Frontal cortex (tissue), 4 donors: ENCODE measurements around the gene DOP1B. TPM values are rescaled to one million over a fixed set of nuclear protein-coding genes. Genes with fewer than 3 reads are reported as not detected.
"Not testable (repeated sequence)": the region's sequence is repeated elsewhere in the genome, so short reads cannot be mapped to it uniquely, and the experiment has no call there.

ENCODE experiments used
- DNase-seq, 2 donors: peaks; one replicate each; pipeline ENCODE4 v3.0.0; 2012; ENCODE audit warnings: low spot score in 2 of 2
- FAIRE-seq: peaks from 2 replicates; lab custom pipeline; 2012; peaks lifted over from hg19 to GRCh38; lab: Jason Lieb, UNC
- total RNA-seq: library from RNA; depleted of rRNA; stranded (reverse); fragments of >200 nt; gene quantifications from one replicate; pipeline ENCODE4 v1.2.3, GENCODE V29; 2014
- donor health status: control.
- donor health status: control.
- donor health status: control.

DOP1B gene
- 50.1 TPM for total RNA-seq

- FAIRE-seq (no peak), DNase-seq (peak in 1 of 2 donors; percentile 33)
Observed at GRCh38 chr21:36156815-36157670, at the start of gene DOP1B. Gene DOP1B, plus strand, starts transcription at chr21:36156824. Its CDS starts 7,910 bp downstream, at chr21:36164734.

- no peak for FAIRE-seq
Observed at GRCh38 chr21:36109868-36110267, 46.8 kb upstream of the DOP1B start.

GRCh38 chr21:36111238-36111637 is 45.4 kb upstream of the DOP1B start:
- no peak for DNase-seq
- FAIRE-seq, result no peak

More at GRCh38 chr21:36109868-36110267, 46.8 kb upstream of the DOP1B start:
- DNase-seq, result no peak

- DNase-seq (no peak), FAIRE-seq (no peak)
Observed at GRCh38 chr21:36113647-36114428, 42.8 kb upstream of the DOP1B start.

- FAIRE-seq (no peak), DNase-seq (no peak)
Observed at GRCh38 chr21:36115138-36115730, 41.4 kb upstream of the DOP1B start.

GRCh38 chr21:36117286-36117741 is 39.3 kb upstream of the DOP1B start:
- no peak for DNase-seq
- no peak for FAIRE-seq

- FAIRE-seq (no peak), DNase-seq (no peak)
Observed at GRCh38 chr21:36120304-36120888, 36.2 kb upstream of the DOP1B start.

GRCh38 chr21:36122977-36123376 is 33.6 kb upstream of the DOP1B start:
- FAIRE-seq, result no peak
- DNase-seq, result no peak

- DNase-seq (no peak), FAIRE-seq (no peak)
Observed at GRCh38 chr21:36124395-36124794, 32.2 kb upstream of the DOP1B start.

GRCh38 chr21:36125512-36126207 is 31.0 kb upstream of the DOP1B start:
- FAIRE-seq, result no peak
- DNase-seq, result peak in 1 of 2 donors; percentile 41

GRCh38 chr21:36126208-36126565 is 30.4 kb upstream of the DOP1B start:
- FAIRE-seq, result no peak
- no peak for DNase-seq

- FAIRE-seq (no peak), DNase-seq (no peak)
Observed at GRCh38 chr21:36126621-36127110, 30.0 kb upstream of the DOP1B start.

- DNase-seq (no peak), FAIRE-seq (no peak)
Observed at GRCh38 chr21:36127250-36127904, 29.2 kb upstream of the DOP1B start.

GRCh38 chr21:36127977-36128376 is 28.6 kb upstream of the DOP1B start:
- FAIRE-seq (no peak), DNase-seq (no peak)

- no peak for FAIRE-seq
- no peak for DNase-seq
Observed at GRCh38 chr21:36129219-36129618, 27.4 kb upstream of the DOP1B start.

GRCh38 chr21:36130414-36130762 is 26.2 kb upstream of the DOP1B start:
- not testable (repeated sequence) for FAIRE-seq, DNase-seq

GRCh38 chr21:36130839-36131238 is 25.8 kb upstream of the DOP1B start:
- not testable (repeated sequence) for FAIRE-seq, DNase-seq

GRCh38 chr21:36132696-36133095 is 23.9 kb upstream of the DOP1B start:
- FAIRE-seq, result no peak

GRCh38 chr21:36134803-36135390 is 21.7 kb upstream of the DOP1B start, which contains the start of gene CBR3:
Gene CBR3, plus strand, starts transcription at chr21:36135079. Its CDS starts 114 bp downstream, at chr21:36135193.
- no peak for FAIRE-seq
- peak; percentile 64 to 67 for DNase-seq

More at GRCh38 chr21:36132696-36133095, 23.9 kb upstream of the DOP1B start:
- no peak for DNase-seq
